Measurements from ENCODE around the gene UHRF1. TPM values are rescaled to one million over a fixed set of nuclear protein-coding genes. Genes with fewer than 3 reads are reported as not detected.

UHRF1 gene
- total and polyA plus RNA-seq, 7 donors, result 0.17 to 1.9 (median 0.32) TPM

DNA sequence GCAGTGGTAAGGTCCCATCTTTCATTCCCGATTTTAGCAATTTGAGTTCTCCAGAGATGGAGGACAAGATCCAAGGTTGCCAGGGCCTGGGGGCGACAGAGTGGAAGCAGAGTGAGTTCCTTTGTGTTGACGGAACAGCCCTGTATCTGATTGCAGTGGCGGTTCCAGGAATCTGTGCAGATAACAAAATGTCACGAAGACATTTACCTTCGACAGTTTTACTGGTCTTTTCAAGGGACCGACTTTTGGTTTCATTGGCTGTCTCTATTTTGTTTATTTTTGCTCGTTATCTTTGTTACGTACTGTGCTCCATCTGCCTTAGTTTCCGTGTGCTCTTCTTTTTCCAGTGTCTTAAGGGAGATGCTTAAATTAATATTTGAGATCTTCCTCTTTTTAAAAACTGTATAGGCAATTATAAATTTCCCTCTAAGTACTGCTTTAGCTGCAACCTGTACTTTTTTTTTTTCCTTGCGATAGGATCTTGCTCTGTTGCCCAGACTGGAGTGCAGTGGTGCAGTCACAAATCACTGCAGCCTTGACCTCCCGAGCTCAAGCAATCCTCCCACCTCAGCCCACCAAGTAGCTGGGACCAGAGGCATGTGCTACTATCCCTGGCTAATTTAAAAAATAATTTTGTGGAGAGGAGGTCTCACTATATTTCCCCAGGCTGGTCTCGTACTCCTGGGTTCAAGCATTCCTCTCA is 82.8 kb downstream of the UHRF1 start:
- H3K9me3 ChIP-seq, result no peaks in the 10 kb centered on the region
- no peak for DNase-seq
- WGBS, 3 donors, result 86 to 94% (median 88%) methylated on average over 13 of the region's 13 CpGs

DNA sequence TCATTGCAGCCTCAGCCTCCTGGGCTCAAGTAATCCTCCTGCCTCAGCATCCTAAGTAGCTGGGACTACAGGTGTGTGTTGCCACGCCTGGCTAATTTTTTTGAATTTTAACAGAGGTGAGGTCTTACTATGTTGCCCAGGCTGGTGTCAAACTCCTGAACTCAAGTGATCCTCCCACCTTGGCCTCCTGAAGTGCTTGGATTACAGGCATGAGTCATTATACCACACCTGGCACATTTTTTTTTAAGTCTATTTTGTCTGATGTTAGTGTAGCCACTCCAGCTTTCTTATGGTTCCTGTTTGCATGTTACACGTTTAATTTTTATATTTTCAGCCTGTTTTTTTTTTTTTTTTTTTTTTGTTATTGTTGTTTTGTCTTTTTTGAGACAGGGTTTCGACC is 84.4 kb downstream of the UHRF1 start:
- no peak for DNase-seq

More for the DNA sequence above, 82.8 kb downstream of the UHRF1 start:
- Histone ChIP-seq H3K27me3 (ENCODE audit: insufficient read depth in 3 of 3, low read length in 2 of 3) (no peaks in the 10 kb centered on the region), H3K27ac (no peak overlapping the region), H3K4me1 (peaks cover 20% of the 10 kb centered on the region), H3K4me3 (no peak overlapping the region), H3K36me3 (ENCODE audit: insufficient read depth in 1 of 2, low read depth in 1 of 2) (peaks cover 0 to 15% of the 10 kb centered on the region in 2 donors)
- intact Hi-C loops (cut with DNase I), result no loop called here
- TF ChIP-seq, protein P1, sequence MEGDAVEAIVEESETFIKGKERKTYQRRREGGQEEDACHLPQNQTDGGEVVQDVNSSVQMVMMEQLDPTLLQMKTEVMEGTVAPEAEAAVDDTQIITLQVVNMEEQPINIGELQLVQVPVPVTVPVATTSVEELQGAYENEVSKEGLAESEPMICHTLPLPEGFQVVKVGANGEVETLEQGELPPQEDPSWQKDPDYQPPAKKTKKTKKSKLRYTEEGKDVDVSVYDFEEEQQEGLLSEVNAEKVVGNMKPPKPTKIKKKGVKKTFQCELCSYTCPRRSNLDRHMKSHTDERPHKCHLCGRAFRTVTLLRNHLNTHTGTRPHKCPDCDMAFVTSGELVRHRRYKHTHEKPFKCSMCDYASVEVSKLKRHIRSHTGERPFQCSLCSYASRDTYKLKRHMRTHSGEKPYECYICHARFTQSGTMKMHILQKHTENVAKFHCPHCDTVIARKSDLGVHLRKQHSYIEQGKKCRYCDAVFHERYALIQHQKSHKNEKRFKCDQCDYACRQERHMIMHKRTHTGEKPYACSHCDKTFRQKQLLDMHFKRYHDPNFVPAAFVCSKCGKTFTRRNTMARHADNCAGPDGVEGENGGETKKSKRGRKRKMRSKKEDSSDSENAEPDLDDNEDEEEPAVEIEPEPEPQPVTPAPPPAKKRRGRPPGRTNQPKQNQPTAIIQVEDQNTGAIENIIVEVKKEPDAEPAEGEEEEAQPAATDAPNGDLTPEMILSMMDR (IDR thresholded peaks at IDR 0.05), result no peak
- no peak for ATAC-seq

DNA sequence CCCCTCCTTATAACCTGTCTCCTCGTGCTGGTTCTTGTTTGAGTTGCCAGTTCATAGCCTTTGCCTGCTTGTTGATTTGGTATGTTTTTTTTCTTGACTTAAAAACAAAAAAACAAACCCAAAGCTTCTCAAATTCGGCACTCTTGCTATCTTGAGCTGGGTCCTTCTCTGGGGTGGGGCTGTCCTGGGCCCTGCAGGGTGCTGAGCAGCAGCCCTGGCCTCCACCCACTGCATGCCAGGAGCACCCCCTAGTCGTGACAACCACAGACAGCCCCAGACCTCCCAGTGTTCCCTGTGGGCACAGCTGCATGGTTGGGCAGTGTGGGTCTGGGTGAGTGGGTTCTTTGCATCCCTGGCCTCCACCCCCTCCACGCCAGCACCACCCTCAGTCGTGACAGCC is 87.4 kb downstream of the UHRF1 start:
- no peak overlapping the region for H3K27ac ChIP-seq
- ATAC-seq, result no peak
- WGBS, 3 donors, result 70 to 86% (median 75%) methylated on average over 5 of the region's 5 CpGs
- no peaks in the 10 kb centered on the region for H3K9me3 ChIP-seq
- TF ChIP-seq, protein P1 (IDR thresholded peaks at IDR 0.05), result no peak
- no peak overlapping the region for H3K4me3 ChIP-seq
- intact Hi-C loops (cut with DNase I), result loop anchor here in 1 of 2 donors (5.0 kb wide), 1 partner anchor 36 kb away; no protein-coding TSS in a partner anchor
- H3K27me3 ChIP-seq (ENCODE audit: insufficient read depth in 3 of 3, low read length in 2 of 3), result no peaks in the 10 kb centered on the region
- no peaks in the 10 kb centered on the region for H3K4me1 ChIP-seq
- H3K36me3 ChIP-seq (ENCODE audit: insufficient read depth in 1 of 2, low read depth in 1 of 2), result peaks cover 0 to 25% of the 10 kb centered on the region in 2 donors
- DNase-seq, result no peak

More for the DNA sequence above, 84.4 kb downstream of the UHRF1 start:
- H3K27ac ChIP-seq, result no peak overlapping the region
- no peaks in the 10 kb centered on the region for H3K9me3 ChIP-seq
- 87 to 90% (median 88%) methylated on average over 3 of the region's 3 CpGs for WGBS, 3 donors
- intact Hi-C loops (cut with DNase I), result no loop called here
- H3K4me1 ChIP-seq, result peaks cover 6% of the 10 kb centered on the region
- no peak overlapping the region for H3K4me3 ChIP-seq
- peaks cover 0 to 25% of the 10 kb centered on the region in 2 donors for H3K36me3 ChIP-seq (ENCODE audit: insufficient read depth in 1 of 2, low read depth in 1 of 2)
- TF ChIP-seq, protein P1 (IDR thresholded peaks at IDR 0.05), result no peak
- no peaks in the 10 kb centered on the region for H3K27me3 ChIP-seq (ENCODE audit: insufficient read depth in 3 of 3, low read length in 2 of 3)
- no peak for ATAC-seq

DNA sequence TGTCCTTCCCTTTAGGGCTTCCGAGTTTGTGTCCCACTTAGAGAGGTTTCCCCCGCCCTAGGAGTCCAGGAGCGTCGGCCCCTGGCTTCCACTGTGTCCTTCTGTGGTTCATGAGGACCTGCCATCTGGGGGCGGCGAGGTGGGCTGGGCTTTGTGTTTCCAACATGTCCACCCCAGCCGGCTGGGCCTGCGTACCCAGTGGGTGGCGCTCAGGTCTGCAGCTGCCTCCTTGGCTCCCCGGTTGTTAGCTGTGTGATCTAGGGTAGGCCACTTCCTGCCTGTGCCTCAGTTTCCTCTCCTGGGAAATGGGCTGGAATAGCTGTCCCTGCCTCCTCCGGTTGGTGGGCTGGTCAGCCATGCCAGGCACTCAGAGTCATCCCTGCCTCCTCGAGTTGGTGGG is 88.0 kb downstream of the UHRF1 start:
- WGBS, 3 donors, result 90 to 95% (median 92%) methylated on average over 12 of the region's 12 CpGs
- Histone ChIP-seq H3K9me3 (no peaks in the 10 kb centered on the region), H3K27me3 (ENCODE audit: insufficient read depth in 3 of 3, low read length in 2 of 3) (no peaks in the 10 kb centered on the region), H3K27ac (no peak overlapping the region), H3K4me3 (no peak overlapping the region), H3K4me1 (peaks cover 6% of the 10 kb centered on the region), H3K36me3 (ENCODE audit: insufficient read depth in 1 of 2, low read depth in 1 of 2) (peaks cover 0 to 25% of the 10 kb centered on the region in 2 donors)
- no peak for DNase-seq
- ATAC-seq, result no peak
- intact Hi-C loops (cut with DNase I), result loop anchor here in 1 of 2 donors (5.0 kb wide), 1 partner anchor 35 kb away; no protein-coding TSS in a partner anchor
- TF ChIP-seq, protein P1 (IDR thresholded peaks at IDR 0.05), result no peak
